Eye (tissue), 1 donor: ENCODE results near the gene PNO1.
"Not testable (repeated sequence)": the region's sequence is repeated elsewhere in the genome, so short reads cannot be mapped to it uniquely, and the experiment has no call there.

Experiments used
- DNase-seq: peaks from one replicate; pipeline ENCODE4 v3.0.0-alpha.2; 2015

Gene PNO1

GRCh38 chr2:68157402-68158133 is at the start of gene PNO1:
PNO1 (plus strand) TSS chr2:68157888; CDS start chr2:68157935, 47 bp downstream.
- DNase-seq: peak; percentile 99

- DNase-seq: no peak
Observed at GRCh38 chr2:68108120-68108519, 49.6 kb upstream of the PNO1 start.

- no peak for DNase-seq
Observed at GRCh38 chr2:68110102-68110501, 47.6 kb upstream of the PNO1 start.

- no peak for DNase-seq
Observed at GRCh38 chr2:68115965-68116364, 41.7 kb upstream of the PNO1 start.

GRCh38 chr2:68117922-68118321 is 39.8 kb upstream of the PNO1 start:
- not testable (repeated sequence) for DNase-seq

GRCh38 chr2:68118816-68119215 is 38.9 kb upstream of the PNO1 start:
- DNase-seq: no peak

GRCh38 chr2:68119504-68119903 is 38.2 kb upstream of the PNO1 start:
- no peak for DNase-seq

GRCh38 chr2:68121873-68122679 is 35.6 kb upstream of the PNO1 start:
- DNase-seq: peak; percentile 96

GRCh38 chr2:68122680-68122964 is 35.1 kb upstream of the PNO1 start:
- no peak for DNase-seq

- DNase-seq: no peak
Observed at GRCh38 chr2:68124321-68124720, 33.4 kb upstream of the PNO1 start.

- DNase-seq: no peak
Observed at GRCh38 chr2:68125821-68126220, 31.9 kb upstream of the PNO1 start.

GRCh38 chr2:68126561-68126960 is 31.1 kb upstream of the PNO1 start:
- no peak for DNase-seq

- no peak for DNase-seq
Observed at GRCh38 chr2:68127358-68128242, 30.1 kb upstream of the PNO1 start.

GRCh38 chr2:68134120-68134519 is 23.6 kb upstream of the PNO1 start:
- no peak for DNase-seq

GRCh38 chr2:68134554-68134953 is 23.1 kb upstream of the PNO1 start:
- no peak for DNase-seq

- no peak for DNase-seq
Observed at GRCh38 chr2:68135448-68136320, 22.0 kb upstream of the PNO1 start.

GRCh38 chr2:68141875-68142274 is 15.8 kb upstream of the PNO1 start:
- DNase-seq: no peak

GRCh38 chr2:68151037-68151436 is 6.7 kb upstream of the PNO1 start:
- no peak for DNase-seq

GRCh38 chr2:68152681-68153347 is 4.9 kb upstream of the PNO1 start:
- DNase-seq: no peak

GRCh38 chr2:68155618-68156017 is 2.1 kb upstream of the PNO1 start:
- DNase-seq: no peak

GRCh38 chr2:68156419-68156818 is 1.3 kb upstream of the PNO1 start:
- no peak for DNase-seq

GRCh38 chr2:68157002-68157401 is 686 bp upstream of the PNO1 start:
- DNase-seq: no peak
